Activated T-cell treated with anti-CD3 and anti-CD28 coated beads, Interleukin-2, amount 50 U/mL, for 1 hour (primary cell): ENCODE results near the gene SCAANT1.

Source experiments
- DNase-seq: peaks from one replicate; pipeline ENCODE4 v3.0.0-alpha.2; 2020

The SCAANT1 gene

GRCh38 chr3:63933459-63933858, 21.3 kb upstream of the SCAANT1 start:
- DNase-seq: no peak

- DNase-seq: no peak
Measured at GRCh38 chr3:63932509-63933212, 20.5 kb upstream of the SCAANT1 start.

GRCh38 chr3:63931290-63931689, 19.1 kb upstream of the SCAANT1 start:
- DNase-seq: no peak

- no peak for DNase-seq
Measured at GRCh38 chr3:63927422-63928280, 15.5 kb upstream of the SCAANT1 start.

GRCh38 chr3:63926309-63926708, 14.1 kb upstream of the SCAANT1 start:
- DNase-seq: no peak

- DNase-seq: no peak
Measured at GRCh38 chr3:63922491-63923199, 10.5 kb upstream of the SCAANT1 start.

GRCh38 chr3:63921741-63922482, 9.7 kb upstream of the SCAANT1 start:
- DNase-seq: no peak

- no peak for DNase-seq
Measured at GRCh38 chr3:63920001-63920400, 7.8 kb upstream of the SCAANT1 start.

GRCh38 chr3:63918321-63918720, 6.1 kb upstream of the SCAANT1 start:
- no peak for DNase-seq

- DNase-seq: no peak
Measured at GRCh38 chr3:63914312-63914711, 2.1 kb upstream of the SCAANT1 start.

- no peak for DNase-seq
Measured at GRCh38 chr3:63912768-63913588, 795 bp upstream of the SCAANT1 start.

- DNase-seq: no peak
Measured at GRCh38 chr3:63911509-63911872, 692 bp downstream of the SCAANT1 start.

- no peak for DNase-seq
Measured at GRCh38 chr3:63910891-63911290, 1.3 kb downstream of the SCAANT1 start.

GRCh38 chr3:63910001-63910400, 2.2 kb downstream of the SCAANT1 start:
- DNase-seq: no peak

- DNase-seq: no peak
Measured at GRCh38 chr3:63909431-63909830, 2.8 kb downstream of the SCAANT1 start.

GRCh38 chr3:63908776-63909175, 3.4 kb downstream of the SCAANT1 start:
- no peak for DNase-seq

- DNase-seq: no peak
Measured at GRCh38 chr3:63908081-63908736, 4.0 kb downstream of the SCAANT1 start.

GRCh38 chr3:63905731-63906620, 6.2 kb downstream of the SCAANT1 start:
- no peak for DNase-seq

GRCh38 chr3:63900459-63900858, 11.7 kb downstream of the SCAANT1 start:
- no peak for DNase-seq

- no peak for DNase-seq
Measured at GRCh38 chr3:63900010-63900409, 12.2 kb downstream of the SCAANT1 start.
